Measurements from ENCODE around the gene SNX24.
"Not testable (repeated sequence)": the region's sequence is repeated elsewhere in the genome, so short reads cannot be mapped to it uniquely, and the experiment has no call there.

Gene SNX24

DNA sequence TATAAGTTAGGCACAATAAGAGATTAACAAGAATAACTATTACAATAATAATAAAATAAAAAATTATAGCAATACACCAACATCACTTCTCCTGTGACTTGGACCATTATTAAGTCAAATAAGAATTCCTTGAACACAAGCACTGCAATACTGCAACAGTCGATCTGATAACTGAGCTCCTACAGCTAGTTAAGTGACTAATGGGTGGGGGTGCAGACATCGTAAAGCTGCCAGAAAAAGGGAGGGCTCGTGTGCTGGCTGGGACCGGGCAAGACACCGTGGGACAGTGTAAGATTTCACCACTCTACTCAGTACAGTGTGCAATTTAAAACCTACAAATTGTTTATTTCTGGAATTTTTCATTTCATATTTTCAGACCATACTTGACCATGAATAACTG lies 78.8 kb downstream of the SNX24 start:
- DNase-seq, result no peak

GRCh38 chr5:122924719-122925395 lies 79.4 kb downstream of the SNX24 start:
- no peak for DNase-seq

- DNase-seq, result no peak
Observed at GRCh38 chr5:122929001-122929400, 83.6 kb downstream of the SNX24 start.

DNA sequence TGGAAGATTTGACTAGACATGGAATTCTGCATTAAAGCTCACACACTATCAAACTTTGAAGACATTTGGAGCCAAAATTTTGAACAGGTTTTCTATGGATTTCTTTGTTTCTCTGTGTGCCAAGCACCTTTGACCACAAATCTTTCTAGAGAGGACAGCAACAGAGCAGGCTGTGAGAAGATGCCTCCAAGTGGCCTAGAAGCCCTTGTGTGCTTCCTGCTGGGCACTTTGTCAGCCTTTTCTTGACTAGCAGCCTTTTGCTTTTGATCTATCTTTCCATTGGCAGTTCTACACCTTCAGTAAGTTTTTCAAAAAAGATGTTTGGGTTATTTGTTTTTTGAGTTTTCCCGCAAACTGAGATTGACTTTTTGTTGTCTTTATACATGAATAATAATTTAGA lies 84.6 kb downstream of the SNX24 start:
- no peak for DNase-seq

DNA sequence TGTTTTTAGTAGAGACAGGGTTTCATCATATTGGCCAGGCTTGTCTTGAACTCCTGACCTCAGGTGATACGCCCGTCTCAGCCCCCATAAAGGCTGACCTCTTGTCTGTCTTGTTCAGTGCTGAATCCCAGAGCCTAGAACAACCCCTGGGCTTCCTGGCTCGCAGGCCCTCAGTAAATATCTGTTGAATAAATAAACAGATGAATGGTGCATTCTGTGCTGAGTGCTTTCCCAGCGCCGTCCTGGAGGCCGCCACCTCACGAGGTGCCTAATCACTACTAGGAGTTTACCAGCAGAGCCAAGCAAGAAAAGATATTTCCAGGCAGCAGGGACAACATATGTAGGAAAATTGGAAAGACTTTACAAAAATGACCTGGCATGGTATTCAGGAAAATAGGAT lies 88.5 kb downstream of the SNX24 start:
- DNase-seq, result no peak

DNA sequence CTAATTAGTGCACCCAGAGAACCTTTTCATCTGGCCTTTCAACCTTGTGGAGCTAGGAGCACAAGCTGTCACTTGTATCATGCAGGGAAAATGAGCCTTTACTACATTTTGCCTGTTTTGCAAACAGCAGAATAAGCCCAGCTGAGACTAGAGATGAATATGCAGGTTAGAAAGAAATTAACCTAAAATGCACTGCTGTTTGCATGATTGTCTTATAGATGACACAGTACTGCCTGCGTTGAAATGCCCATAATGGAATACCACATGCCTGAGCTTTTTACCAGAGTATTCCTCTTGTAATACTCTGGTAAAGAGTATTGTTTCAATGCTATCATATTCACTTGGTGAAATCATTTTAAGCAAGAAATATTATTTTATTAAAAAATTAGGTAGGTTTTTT lies 90.7 kb downstream of the SNX24 start:
- DNase-seq, result no peak

GRCh38 chr5:122937914-122938313 lies 92.5 kb downstream of the SNX24 start:
- DNase-seq, result no peak

DNA sequence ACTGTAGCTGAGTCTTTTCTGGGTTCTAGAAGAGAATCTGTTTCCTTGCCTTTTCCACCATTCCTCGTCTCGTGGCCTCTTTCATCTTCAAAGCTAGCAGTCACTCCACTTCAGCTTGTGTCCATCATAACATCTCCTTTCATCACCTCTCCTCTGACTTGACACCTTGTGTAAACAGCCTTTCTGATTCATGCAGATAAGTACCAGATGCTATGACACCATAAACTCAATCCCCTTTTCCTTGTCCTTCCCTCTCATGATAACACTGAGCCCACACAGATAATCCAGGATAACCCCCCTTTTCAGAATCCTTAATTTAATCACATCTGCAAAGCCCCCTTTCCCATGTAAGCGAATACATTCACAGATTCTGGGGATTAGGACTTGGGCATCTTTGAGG lies 95.5 kb downstream of the SNX24 start:
- no peak for DNase-seq

- DNase-seq, result no peak
Observed at GRCh38 chr5:122941737-122942136, 96.3 kb downstream of the SNX24 start.

DNA sequence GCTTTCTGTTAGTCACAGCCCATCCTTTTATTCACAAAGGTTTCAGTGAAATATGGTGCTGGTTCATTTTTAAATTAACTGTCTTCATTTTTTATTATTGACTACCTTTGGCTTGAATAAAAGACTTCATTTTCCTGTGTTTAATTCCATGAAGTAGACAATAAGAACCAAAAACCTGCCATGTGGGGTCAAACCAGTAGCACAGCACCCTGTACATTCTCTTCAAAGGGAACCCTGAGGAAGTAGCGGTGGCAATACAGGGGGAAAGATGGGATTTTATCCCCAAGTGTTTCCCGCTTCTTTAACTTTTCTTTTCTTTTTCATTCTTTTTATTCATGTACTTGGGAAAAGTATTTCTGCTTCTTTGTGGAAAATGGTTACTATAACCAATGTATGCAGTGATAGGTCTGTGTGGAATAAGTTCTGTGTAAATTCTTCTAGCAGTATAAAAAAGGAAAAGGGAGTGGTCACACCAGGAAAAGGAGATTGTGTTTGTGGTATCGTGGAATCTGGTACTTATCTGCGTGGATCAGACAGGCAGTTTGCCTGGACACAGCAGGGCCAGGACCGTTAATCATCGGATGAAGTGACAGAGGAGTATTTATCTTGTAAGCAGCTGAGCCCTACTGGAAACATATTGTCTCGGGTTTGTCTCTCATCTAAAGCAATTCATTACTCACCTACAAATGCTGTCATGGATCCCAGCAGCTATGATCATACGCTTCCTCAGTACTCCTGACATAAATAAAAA lies 96.9 kb downstream of the SNX24 start:
- no peak for DNase-seq

DNA sequence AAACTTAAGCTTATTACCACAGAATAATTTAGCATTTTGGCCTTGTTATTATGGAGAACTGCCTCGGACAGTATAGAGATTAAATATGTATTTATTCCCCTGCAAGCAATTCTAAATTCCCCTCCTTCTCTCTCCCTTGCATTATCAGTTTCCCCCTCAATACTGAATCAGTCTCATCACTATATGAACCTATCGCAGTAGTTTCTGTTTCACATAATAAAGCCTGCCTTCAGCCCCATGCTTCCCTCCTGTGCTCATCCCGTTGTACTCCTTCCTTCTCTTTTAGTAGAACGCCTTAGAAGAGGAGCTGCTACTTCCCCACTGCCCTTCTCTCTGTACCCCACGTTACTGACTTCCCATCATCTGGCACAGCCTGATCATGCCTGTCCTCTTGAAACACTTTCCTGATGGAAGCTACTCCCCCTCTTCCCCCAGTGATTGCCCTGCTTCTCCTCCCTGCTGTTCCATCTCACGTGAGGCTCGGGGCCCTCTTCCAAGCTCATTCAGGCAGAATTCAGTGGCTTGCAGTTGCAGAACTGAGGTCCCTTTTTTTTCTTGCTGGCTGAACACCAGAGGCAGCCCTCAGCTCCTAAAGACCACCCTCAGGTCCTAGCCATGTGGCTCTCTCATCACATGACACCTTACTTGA lies 97.8 kb downstream of the SNX24 start:
- DNase-seq, result no peak

- no peak for DNase-seq
Observed at GRCh38 chr5:122944051-122944450, 98.6 kb downstream of the SNX24 start.

GRCh38 chr5:122947372-122947771 lies 102.0 kb downstream of the SNX24 start:
- no peak for DNase-seq

DNA sequence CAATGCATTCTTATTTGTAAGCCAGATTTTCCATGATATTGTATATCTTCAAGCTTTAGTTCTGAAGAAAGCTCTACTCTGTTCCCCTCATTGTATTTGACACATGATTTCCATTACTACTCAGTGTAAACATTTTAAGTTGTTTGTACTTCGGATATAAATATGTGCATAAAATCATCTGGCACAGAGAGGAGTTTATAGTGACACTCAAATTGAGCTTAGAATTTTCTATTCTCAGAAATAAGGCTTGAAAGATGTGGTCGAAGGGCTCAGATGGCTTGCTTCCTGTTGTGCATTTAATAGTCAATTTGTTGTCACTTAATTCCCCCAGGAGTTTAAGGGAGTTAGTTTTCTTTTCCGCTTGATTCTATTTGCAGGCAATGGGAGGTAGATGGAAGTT lies 102.4 kb downstream of the SNX24 start:
- DNase-seq, result no peak

- DNase-seq, result no peak
Observed at GRCh38 chr5:122948319-122948718, 102.9 kb downstream of the SNX24 start.

GRCh38 chr5:122951658-122952057 lies 106.2 kb downstream of the SNX24 start:
- no peak for DNase-seq

GRCh38 chr5:122954719-122955118 lies 109.3 kb downstream of the SNX24 start:
- DNase-seq, result no peak

GRCh38 chr5:122957457-122957856 lies 112.0 kb downstream of the SNX24 start:
- no peak for DNase-seq

- no peak for DNase-seq
Observed at GRCh38 chr5:122959740-122960445, 114.5 kb downstream of the SNX24 start.

DNA sequence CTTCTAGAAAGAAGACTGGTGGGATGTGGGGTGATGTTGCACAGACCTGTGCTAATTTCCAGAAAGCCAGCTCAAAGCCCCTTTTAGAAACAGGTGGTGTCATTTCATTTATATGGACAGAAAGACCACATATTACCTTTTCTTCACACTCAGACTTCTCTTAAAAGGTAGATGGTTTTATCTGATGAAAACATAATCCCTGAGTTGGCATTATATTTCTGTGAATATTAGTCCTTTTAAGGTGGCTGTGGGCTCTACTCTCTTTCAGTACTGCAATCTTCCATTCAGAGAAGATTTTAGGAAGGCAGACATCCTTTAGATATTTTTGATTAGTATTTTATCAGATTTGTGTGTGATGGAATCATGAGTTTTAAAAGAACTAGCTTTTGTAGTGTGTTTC lies 117.9 kb downstream of the SNX24 start:
- DNase-seq, result no peak

DNA sequence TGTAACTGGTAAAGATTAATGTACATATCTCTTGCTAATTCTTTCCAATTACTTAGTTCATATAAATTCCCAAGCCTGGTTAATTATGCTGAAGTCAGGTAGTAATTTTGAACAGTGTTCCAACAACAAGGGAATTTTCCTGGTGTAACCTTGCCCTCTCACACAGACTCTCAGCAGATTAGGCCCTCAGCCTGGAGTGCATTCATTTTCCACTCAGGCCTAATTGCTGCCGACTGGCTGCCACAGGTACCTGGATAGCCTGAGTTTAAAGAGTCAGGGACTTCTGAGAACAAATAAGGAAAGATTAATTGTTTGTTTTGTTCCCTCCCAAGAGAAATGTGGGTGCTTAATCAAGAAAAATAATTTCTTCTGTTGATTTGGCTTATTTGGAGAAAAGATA lies 119.7 kb downstream of the SNX24 start:
- DNase-seq, result no peak

DNA sequence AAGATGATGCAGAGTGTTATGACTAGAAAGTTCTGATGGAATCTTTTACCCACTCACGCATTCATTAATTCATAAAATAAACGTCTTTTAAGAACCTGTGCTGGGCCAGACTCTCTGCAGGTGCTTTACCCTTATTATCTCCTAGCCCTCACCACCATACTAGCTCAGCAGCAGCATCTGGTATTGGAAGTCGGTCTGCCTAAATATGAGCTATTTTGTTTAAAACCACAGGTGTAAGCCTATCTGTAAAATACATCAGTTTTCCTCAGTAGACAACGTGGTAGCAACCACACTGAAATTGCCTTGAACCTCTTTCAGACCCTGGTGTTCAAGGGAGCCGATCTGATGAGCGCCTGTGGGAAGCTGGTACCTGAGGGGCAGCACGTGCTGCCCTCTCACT lies 121.7 kb downstream of the SNX24 start:
- no peak for DNase-seq

DNA sequence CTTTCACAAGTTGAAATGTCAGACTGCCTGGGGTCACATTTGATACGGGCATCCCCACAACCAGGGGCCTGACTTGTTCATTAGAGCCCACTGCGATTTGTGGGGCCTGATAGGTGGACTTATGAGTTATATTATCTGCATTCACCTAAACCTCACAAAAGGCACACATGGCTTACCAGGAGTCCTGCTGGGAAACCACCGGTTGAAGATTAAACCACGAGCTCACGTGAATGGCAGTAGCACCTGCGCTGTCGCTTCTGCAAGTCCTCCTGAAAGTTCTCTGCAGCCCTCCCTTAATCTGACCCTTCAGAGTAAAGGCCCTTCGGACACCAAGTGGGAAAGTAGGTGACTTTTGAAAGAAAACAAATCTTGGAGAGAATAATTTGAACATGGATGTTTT lies 122.2 kb downstream of the SNX24 start:
- DNase-seq, result no peak

GRCh38 chr5:122968056-122968455 lies 122.6 kb downstream of the SNX24 start:
- DNase-seq, result not testable (repeated sequence)

Data from NCI-H187 treated with DMSO at 0.1 percent for 48 hours (cell line).